Adrenal gland (tissue), 12 donors: Measurements from ENCODE around the gene AGBL4. TPM values are rescaled to one million over a fixed set of nuclear protein-coding genes. Genes with fewer than 3 reads are reported as not detected.

Experiments
- DNase-seq, 7 donors: peaks; one replicate each; pipeline ENCODE4 v3.0.0-alpha.2; 2019 to 2020
- H3K27ac ChIP-seq, 5 donors: fragments of 200-600 bp; sonication (generic) in 4 of 5; 1 replicate in 3 of 5; 2 replicates in 2 of 5; pipeline versions ENCODE4 v1.5.1 to v1.8.0; 2016 to 2020; ENCODE audit warnings: mild to moderate bottlenecking in 1 of 5
- H3K27me3 ChIP-seq: fragments of 200-600 bp; 2 replicates; pipeline ENCODE4 v1.8.0; 2021
- H3K36me3 ChIP-seq, 2 donors: fragments of 200-600 bp; replicated peaks in 1 of 2; 1 replicate in 1 of 2; 2 replicates in 1 of 2; pipeline versions ENCODE4 v1.5.1 to v1.8.0; 2018 to 2022
- H3K4me1 ChIP-seq, 2 donors: fragments of 200-600 bp; replicated peaks in 1 of 2; 1 replicate in 1 of 2; 2 replicates in 1 of 2; pipeline versions ENCODE4 v1.5.1 to v1.8.0; 2018 to 2021
- H3K4me3 ChIP-seq, 4 donors: fragments of 200-600 bp; sonication (generic) in 3 of 4; one replicate each; pipeline ENCODE4 v1.5.1; 2016 to 2018
- H3K9me3 ChIP-seq, 3 donors: fragments of 200-600 bp; sonication (generic) in 1 of 3; replicated peaks in 1 of 3; 1 replicate in 2 of 3; 2 replicates in 1 of 3; pipeline versions ENCODE4 v1.5.1 to v1.8.0; 2016 to 2021
- POLR2A ChIP-seq, 2 donors: fragments of 450-650 bp; IDR thresholded peaks; one replicate each; pipeline ENCODE4 v1.6.1; 2017; ENCODE audit warnings: antibody characterized with exemption in 2 of 2, mild to moderate bottlenecking in 2 of 2, moderate library complexity in 1 of 2
- WGBS, 4 donors: extraction: QIAGEN DNeasy Blood & Tissue Kit in 2 of 4; methylation state at CpG; one replicate each; pipeline versions ENCODE4 v1.1.5 to v1.1.7; 2013 to 2017; 5-methylcytosine and 5-hydroxymethylcytosine counted together
- intact Hi-C, 2 donors: fragments of 100-400 bp; cut with DNase I; formaldehyde crosslinking; loops; one replicate each; pipeline versions ENCODE4 v1.14.1 to v1.15.0; 2022 to 2023
- polyA plus RNA-seq, 3 donors: library from polyadenylated mRNA; stranded (reverse); fragments of 200-250 nt in 2 of 3; fragments of 350-450 nt in 1 of 3; fragmentation: Illumina TruSeq in 1 of 3; extraction: RNeasy Lipid Tissue Mini Kit (QIAGEN cat#74804) in 1 of 3; gene quantifications; one replicate each; pipeline ENCODE4 v1.2.3, GENCODE V29; 2013 to 2014
- total RNA-seq, 9 donors: library from RNA; depleted of rRNA in 4 of 9; stranded (reverse); fragments of >200 nt in 4 of 9; fragments of 120-200 nt in 1 of 9; fragmentation: NEBNext Ultra II Directional in 1 of 9; extraction: Animal tissue kit (Norgen Biotek cat#: 25700) in 1 of 9; gene quantifications; one replicate each; pipeline versions ENCODE4 v1.1.0 to v1.2.4, GENCODE V29; 2013 to 2023
- TF ChIP-seq, protein P1 (sequence below), 6 experiments: fragments of 450-650 bp in 4 of 6; fragments of 200-600 bp in 2 of 6; sonication (generic) in 1 of 6; IDR thresholded peaks; 1 replicate in 5 of 6; 2 replicates in 1 of 6; pipeline versions ENCODE4 v1.5.1 to v1.8.0; 2016 to 2021; ENCODE audit warnings: antibody characterized with exemption in 6 of 6, mild to moderate bottlenecking in 2 of 6, moderate library complexity in 1 of 6
- donor health status: healthy with polysubstance abuse.
- donor health status: Bipolar disorder and iron deficiency.
- donor health status: DM: yes; HTN: yes; CAD: no.
- donor health status: DM: no; HTN: no; CAD: no.
- donor health status: DM: no; HTN: no; CAD: no.
- donor health status: DM: yes; HTN: yes; CAD: no.

The AGBL4 gene
- total and polyA plus RNA-seq, 12 donors = 0.10 to 1.9 (median 0.80) TPM; not detected in 2

DNA sequence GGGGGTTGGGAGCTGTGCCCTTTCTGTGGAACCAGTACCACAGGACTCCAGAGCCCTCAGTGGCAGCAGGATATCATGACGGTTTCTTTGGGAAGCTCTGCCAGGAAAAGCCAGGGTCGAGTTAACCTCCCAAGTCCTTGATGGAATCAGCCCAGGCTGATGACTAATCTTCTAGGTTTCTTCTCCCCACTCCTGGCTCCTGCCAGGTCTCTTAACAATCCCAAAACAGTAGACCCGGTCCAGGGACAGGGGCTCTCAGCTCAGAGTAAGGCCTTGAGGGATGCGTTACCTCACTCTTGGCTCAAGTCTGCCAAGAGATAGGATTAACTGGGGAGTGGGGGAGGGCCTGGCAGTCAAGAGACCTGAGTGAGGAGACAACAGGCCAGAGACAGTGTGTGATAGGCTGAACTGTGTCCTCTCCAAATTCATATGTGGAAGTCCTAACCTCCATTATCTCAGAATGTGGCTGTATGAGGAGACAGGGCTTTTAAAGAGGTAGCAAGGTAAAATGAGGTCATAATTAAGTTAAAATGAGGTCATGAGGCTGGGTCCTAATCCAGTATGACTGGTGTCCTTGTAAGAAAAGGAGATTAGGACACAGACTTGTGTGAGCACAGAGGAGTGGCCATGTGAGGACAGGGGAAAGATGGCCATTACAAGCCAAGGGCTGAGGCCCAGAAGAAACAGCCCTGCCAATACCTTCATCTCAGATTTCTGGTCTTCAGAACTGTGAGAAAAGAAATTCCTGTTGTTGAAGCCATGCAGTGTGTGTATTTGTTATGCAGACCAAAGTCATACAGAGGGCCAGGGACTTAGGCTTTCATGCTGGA is 1342.1 kb downstream of the AGBL4 start:
- DNase-seq = peak; percentile 63 to 79 (median 73)
- H3K9me3 ChIP-seq = no peaks in the 10 kb centered on the region
- intact Hi-C loops = no loop called here
- H3K27me3 ChIP-seq = no peaks in the 10 kb centered on the region
- H3K4me1 ChIP-seq = peaks cover 19 to 25% of the 10 kb centered on the region in 2 donors
- H3K27ac ChIP-seq = peak overlapping the region in 3 of 5 donors; percentile 53 to 74 (median 62)
- no peaks in the 10 kb centered on the region for H3K36me3 ChIP-seq
- WGBS, 4 donors = 33 to 41% (median 38%) methylated on average over 1 to 4 of the region's 4 CpGs; no CpG with 5 or more reads in 1 of the 4 donors
- H3K4me3 ChIP-seq = no peak overlapping the region
- TF ChIP-seq, protein P1, sequence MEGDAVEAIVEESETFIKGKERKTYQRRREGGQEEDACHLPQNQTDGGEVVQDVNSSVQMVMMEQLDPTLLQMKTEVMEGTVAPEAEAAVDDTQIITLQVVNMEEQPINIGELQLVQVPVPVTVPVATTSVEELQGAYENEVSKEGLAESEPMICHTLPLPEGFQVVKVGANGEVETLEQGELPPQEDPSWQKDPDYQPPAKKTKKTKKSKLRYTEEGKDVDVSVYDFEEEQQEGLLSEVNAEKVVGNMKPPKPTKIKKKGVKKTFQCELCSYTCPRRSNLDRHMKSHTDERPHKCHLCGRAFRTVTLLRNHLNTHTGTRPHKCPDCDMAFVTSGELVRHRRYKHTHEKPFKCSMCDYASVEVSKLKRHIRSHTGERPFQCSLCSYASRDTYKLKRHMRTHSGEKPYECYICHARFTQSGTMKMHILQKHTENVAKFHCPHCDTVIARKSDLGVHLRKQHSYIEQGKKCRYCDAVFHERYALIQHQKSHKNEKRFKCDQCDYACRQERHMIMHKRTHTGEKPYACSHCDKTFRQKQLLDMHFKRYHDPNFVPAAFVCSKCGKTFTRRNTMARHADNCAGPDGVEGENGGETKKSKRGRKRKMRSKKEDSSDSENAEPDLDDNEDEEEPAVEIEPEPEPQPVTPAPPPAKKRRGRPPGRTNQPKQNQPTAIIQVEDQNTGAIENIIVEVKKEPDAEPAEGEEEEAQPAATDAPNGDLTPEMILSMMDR (IDR thresholded peaks at IDR 0.05) = no peak
- no peak for TF ChIP-seq POLR2A (IDR thresholded peaks at IDR 0.05)

- peak overlapping the region in 3 of 5 donors; percentile 53 to 74 (median 62) for H3K27ac ChIP-seq
- no peaks in the 10 kb centered on the region for H3K9me3 ChIP-seq
- no peaks in the 10 kb centered on the region for H3K27me3 ChIP-seq
- H3K4me1 ChIP-seq = peaks cover 19 to 25% of the 10 kb centered on the region in 2 donors
- intact Hi-C loops = no loop called here
- 38 to 43% (median 40%) methylated on average over 8 to 10 of the region's 10 CpGs for WGBS, 4 donors
- peak in 4 of 7 donors; percentile 37 to 59 (median 45) for DNase-seq
- H3K36me3 ChIP-seq = no peaks in the 10 kb centered on the region
- no peak for TF ChIP-seq POLR2A (IDR thresholded peaks at IDR 0.05)
- TF ChIP-seq, protein P1 (IDR thresholded peaks at IDR 0.05) = peak in 3 of 6 experiments; percentile 9 to 23 (median 22)
- no peak overlapping the region for H3K4me3 ChIP-seq
These were observed 1343.2 kb downstream of the AGBL4 start for GRCh38 chr1:48680411-48681035.

DNA sequence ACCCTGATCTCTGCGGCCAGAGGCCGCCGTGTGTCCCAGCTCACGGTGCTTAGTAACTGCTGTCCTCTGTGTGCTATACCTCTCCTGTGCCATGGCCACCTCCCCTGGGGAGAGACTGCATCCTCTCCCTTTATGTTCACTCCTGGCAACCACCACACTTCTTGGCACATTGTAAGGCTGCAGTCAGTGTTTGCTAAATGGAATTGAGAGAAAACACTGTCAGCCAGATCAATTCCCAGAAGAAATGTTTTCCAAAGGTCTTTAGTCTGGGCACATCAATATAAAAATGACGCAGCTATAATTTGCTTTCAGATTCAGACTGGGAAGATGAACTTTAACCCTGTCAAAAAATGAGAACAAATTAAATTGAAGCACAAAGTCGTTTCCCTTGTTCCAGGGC is 1343.9 kb downstream of the AGBL4 start:
- peak overlapping the region in 3 of 5 donors; percentile 53 to 74 (median 62) for H3K27ac ChIP-seq
- no peaks in the 10 kb centered on the region for H3K27me3 ChIP-seq
- TF ChIP-seq POLR2A (IDR thresholded peaks at IDR 0.05) = no peak
- TF ChIP-seq, protein P1 (IDR thresholded peaks at IDR 0.05) = no peak
- H3K9me3 ChIP-seq = no peaks in the 10 kb centered on the region
- peaks cover 19 to 28% of the 10 kb centered on the region in 2 donors for H3K4me1 ChIP-seq
- no peak for DNase-seq
- intact Hi-C loops = no loop called here
- WGBS, 4 donors = 63 to 80% (median 69%) methylated on average over 6 of the region's 6 CpGs
- no peak overlapping the region for H3K4me3 ChIP-seq
- no peaks in the 10 kb centered on the region for H3K36me3 ChIP-seq

DNA sequence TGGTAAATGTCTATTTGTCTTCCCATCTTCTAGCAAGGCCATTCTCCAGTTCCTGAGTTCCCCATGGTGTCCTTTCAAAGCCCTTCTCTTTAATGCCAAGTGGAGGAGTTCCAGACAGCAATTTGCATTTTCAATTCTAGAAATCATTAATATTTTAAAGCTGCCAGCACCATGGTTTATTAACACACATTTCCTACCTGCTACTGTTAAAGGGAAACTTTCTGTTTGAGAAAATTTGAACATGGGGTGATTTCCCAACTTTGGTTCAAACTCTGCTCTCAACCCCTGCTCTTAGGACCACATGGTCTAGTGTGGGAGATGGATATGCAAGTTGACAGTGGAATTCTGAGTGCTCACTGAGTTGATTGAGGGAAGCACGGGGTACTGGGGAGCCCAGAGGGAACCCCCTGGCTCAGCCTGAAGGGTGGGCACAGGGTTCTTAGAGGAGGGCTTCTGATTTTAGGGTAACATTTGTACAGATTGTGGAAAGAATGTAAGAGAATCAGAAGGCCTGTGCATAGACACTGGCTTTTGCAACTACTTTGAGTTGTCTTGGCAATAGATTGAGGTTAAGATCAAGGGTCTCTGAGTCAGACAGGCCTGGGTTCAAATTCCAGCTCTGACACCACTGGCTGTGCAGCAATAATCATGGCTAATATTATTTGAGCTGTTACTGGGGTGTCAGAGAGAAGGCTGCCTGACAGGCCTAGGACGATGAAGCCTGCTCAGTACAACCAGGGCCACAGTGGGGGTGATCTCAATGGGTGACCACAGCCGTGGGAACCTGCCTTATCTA is 1344.8 kb downstream of the AGBL4 start:
- 84 to 90% (median 87%) methylated on average over 2 to 3 of the region's 3 CpGs for WGBS, 4 donors
- Histone ChIP-seq H3K4me3 (no peak overlapping the region), H3K9me3 (no peaks in the 10 kb centered on the region), H3K27ac (peak overlapping the region in 2 of 5 donors; percentile 62 to 74), H3K36me3 (no peaks in the 10 kb centered on the region), H3K4me1 (peaks cover 19 to 31% of the 10 kb centered on the region in 2 donors), H3K27me3 (no peaks in the 10 kb centered on the region)
- intact Hi-C loops = no loop called here
- no peak for DNase-seq
- TF ChIP-seq, protein P1 (IDR thresholded peaks at IDR 0.05) = no peak
- TF ChIP-seq POLR2A (IDR thresholded peaks at IDR 0.05) = no peak
